GM19328 (cell line): ENCODE data around the gene CNTNAP2.
"Not testable (repeated sequence)": the region's sequence is repeated elsewhere in the genome, so short reads cannot be mapped to it uniquely, and the experiment has no call there.

Experiments
- ATAC-seq: cut with Tn5 transposase; IDR thresholded peaks from one replicate; pipeline ENCODE4 v1.9.1; 2021; ENCODE audit warnings: mild to moderate bottlenecking, moderate library complexity; ENCODE audit not compliant: unreplicated experiment

Gene CNTNAP2

DNA sequence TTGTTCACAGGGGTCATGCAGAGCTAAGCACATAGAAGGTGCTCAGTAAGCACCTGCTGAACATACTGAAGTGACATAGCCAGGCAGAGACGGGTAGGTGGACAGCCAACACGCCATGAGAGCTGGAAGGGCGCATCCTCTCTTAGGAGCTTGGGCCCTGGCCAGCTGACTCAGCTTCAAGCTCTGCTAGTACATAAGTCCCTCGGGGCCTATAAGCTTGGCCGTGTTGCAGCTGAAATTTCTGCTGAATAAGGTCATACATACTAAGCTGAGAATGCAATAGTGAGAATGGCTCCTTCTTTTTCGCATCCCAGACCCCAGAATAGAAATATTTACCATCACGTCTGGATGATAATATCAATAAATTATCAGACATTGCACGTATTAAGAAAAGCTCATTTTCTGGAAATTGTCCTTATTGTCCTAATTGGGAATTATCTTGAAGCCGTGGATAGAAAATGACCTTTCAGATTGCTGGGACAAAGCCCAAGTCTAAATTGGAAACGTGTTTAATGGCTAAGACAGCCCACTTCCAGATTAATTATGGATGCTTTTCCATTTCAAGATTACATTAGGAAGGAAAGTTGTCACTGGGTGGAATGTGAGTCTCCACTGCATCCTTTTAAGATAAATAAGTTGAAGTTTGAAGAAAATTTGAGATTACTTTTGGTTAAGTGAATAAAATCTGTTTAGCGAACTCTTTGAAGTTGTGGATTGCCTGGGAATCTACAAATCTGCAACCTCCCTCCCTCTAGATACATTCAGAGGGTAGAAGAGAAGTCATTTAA is 2186.9 kb downstream of the CNTNAP2 start:
- ATAC-seq: no peak

DNA sequence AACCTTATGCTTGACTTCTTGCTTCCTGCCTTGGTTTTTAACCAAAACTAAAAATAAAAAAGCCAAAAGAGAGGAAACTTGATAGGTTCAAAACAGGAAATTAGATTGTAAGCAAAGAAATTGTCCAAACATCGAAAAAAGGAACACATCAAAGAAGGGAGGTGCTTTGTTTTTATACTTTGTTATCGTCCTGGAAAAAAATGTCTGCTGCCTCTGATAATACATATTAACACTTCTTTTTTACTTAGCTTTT is 2187.4 kb downstream of the CNTNAP2 start:
- no peak for ATAC-seq

DNA sequence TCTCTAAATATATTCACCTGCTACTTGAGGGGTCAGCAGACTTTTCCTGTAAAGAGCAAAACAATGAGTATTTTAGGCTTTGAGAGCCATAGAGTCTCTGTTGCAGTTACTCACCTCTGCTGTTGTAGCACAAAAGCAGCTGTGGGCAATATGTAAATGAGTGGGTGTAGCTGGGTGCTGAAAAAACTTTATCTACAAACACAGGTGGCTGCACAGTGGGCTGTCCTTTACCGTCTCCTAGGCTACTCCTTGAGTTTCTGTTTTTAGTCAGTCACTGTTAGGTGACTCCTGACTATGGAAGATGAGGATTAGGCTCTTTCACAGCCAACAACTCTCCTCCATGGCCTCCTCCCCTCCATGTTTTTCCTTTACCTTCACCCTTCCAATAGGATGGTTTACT is 2187.9 kb downstream of the CNTNAP2 start:
- ATAC-seq: peak; percentile 89

DNA sequence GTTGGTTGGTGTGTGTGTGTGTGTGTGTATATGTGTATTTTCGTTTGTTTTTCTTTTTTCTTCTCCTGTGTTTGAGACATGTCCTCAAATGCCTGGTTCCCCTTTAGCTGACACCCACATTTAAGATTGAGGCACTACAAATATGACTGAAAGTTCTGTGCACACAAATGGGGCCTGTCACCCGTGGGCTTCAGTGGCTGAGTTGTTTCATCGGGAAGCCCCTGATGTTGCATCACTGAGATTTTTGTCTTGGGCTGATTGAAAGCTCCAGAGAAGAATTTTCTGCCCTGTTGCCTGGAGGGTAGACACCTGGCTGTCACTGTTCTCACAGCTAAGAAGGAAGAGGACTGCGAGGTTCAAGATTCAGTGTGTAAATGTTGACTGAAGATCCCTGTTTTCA is 2190.2 kb downstream of the CNTNAP2 start:
- ATAC-seq: peak; percentile 42

DNA sequence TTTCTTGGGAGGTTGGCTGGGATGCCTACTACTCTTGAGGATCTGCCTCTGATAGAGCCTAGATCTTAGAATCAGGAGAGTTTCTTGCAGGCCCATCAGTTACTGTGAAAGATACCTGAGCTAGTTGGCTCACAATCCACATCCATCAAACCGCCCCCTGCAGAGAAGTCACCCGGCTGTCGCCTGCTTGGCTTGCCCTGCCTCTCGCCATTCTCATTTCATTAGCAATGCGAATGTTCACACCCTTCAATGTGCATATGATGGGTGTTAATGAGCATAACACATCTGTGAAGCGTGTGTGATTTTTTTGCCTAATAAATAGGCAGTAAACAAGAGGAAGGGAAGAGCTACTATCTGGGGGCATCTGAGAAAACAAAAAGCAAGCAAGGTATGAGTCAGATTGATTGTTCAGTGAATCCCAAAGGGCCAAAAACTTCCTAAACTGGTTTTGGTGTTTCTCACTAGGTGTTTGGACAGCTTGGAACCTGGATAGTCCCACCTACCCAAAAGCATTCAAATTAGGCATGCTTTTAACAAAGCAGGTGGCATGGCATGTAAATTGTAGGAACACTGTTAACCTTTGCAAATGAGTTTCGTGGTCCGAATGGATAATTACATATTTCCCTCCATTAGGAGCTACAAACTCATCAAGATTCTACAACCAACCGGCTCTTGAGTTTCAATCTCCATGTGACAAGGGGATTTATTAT is 2201.7 kb downstream of the CNTNAP2 start:
- no peak for ATAC-seq

DNA sequence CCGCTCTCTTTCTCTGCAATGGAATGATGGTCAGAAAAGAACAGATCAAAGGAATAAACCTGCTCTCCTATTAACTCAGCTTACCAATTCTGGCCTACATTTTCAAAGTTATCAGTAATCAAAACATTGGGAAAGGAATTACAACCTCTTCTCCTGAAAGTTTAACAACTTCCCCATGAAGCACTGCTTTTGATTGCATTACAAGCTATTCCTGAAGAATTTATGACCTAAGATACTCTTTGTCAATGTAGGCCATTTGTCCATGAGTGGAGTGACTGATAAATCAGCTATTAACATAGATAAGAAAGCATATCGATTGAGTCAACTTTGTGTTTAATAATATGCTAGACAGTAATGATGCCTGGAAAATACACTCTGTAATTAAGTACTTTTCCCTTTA is 2202.2 kb downstream of the CNTNAP2 start:
- no peak for ATAC-seq

DNA sequence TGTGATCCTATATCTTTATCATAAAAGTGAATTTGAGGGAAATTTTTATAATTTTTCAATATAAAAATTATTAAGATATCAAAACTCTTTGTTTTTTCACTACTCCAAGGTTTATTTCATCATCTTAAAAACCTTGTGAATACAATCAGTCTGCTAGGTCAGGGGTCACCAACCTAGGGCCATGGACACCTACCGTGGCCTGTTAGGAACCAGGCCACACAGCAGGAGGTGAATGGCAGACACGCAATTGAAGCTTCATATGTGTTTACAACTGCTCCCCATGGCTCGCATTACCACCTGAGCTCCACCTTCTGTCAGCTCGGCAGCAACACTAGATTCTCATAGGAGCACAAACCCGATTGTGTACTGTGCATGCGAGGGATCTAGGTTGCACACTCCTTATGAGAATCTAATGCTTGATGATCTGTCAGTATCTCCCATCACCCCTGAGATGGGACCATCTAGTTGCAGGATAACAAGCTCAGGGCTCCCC is 2202.8 kb downstream of the CNTNAP2 start:
- ATAC-seq: no peak

DNA sequence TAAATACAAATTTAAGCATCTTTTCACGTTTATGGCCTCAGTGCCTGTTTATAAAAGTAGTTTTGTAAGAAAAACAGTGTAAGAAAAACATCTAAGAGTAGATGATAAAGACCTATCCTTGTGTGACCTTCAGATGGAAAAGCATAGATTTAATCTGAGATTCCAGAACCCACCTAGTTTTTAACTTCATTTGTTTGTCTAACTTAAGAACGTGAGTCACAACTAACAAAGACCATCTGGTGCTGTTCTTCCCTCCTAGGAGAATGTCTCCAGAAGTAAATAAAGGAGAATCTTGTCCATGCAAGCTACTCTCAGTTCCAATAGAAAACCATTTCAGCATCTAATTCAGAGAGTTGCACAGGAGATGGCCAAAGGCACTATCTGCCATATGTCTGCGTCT is 2208.6 kb downstream of the CNTNAP2 start:
- no peak for ATAC-seq

DNA sequence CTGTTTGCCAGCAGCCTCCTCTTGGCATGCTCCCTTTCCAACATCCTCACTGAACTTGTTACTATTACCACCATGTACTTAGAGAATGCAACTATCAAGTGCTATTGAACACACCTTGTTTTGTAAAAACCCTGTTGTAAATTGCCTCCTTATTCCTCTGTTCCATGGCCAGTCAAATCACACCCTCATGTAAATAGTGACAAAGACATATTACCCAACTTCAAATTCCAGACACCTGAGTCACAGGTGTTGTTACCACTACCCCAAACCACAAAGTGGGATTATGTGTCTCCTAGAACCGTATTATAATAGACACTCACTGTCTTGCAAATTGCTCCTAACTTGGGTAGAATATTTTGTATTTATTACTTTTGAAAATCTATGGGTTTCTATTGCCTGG is 2210.8 kb downstream of the CNTNAP2 start:
- no peak for ATAC-seq

DNA sequence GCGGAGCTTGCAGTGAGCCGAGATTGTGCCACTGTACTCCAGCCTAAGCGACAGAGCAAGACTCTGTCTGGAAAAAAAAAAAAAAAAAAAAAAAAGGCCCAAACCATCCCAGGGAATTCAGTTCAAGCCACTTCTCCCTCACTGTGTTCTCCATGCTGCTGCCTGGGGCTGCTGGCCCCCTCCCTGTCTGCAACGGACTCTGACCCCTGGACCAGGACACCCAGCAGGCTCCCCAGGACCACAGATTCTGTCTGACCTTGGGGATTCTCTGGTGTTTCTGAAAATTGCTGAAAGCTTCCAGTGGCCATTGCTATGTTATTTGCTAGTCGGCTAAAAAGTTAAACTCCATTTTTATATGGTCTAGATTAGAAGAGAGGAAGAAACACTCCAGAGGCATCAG is 2212.3 kb downstream of the CNTNAP2 start:
- no peak for ATAC-seq

DNA sequence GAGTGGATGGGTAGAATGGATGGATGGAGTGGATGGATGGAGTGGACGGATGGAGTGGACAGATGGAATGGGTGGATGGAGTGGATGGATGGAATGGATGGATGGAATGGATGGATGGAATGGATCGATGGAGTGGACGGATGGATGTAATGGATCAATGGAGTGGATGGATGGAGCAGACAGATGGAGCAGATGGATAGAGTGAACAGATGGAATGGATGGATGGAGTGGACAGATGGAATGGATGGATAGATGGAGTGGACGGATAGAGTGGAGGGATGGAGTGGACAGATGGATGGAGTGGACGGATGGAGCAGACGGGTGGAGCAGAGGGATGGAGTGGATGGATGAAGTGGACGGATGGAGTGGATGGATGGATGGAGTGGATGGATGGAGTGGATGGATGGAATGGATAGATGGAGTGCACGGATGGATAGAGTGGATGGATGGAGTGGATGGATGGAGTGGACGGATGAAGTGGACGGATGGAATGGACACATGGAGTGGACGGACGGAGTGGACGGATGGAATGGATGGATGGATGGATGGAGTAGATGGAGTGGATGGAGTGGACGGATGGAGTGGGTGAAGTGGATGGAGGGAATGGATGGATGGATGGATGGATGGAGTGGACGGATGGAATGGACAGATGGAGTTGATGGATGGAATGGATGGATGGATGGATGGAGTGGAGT is 2213.7 kb downstream of the CNTNAP2 start:
- no peak for ATAC-seq

DNA sequence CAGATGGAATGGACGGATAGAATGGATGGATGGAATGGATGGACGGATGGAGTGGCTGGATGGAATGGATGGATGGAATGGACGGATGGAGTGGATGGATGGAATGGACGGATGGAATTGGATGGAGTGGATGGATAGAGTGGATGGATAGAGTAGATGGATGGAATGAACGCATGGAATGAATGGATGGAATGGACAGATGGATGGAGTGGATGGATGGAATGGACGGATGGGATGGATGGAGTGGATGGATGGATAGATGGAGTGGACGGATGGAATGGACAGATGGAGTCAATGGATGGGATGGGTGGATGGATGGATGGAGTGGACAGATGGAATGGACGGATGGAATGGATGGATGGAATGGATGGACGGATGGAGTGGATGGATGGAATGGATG is 2214.2 kb downstream of the CNTNAP2 start:
- ATAC-seq: no peak

DNA sequence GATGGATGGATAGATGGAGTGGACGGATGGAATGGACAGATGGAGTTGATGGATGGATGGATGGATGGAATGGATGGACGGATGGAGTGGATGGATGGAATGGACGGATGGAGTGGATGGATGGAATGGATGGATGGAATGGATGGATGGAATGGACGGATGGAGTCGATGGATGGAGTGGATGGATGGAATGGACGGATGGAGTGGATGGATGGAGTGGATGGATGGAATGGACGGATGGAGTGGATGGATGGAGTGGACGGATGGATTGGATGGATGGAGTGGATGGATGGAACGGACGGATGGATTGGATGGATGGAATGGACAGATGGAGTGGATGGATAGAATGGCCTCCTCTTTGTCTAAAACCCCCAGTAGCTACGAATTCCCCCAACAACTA is 2214.9 kb downstream of the CNTNAP2 start:
- not testable (repeated sequence) for ATAC-seq

DNA sequence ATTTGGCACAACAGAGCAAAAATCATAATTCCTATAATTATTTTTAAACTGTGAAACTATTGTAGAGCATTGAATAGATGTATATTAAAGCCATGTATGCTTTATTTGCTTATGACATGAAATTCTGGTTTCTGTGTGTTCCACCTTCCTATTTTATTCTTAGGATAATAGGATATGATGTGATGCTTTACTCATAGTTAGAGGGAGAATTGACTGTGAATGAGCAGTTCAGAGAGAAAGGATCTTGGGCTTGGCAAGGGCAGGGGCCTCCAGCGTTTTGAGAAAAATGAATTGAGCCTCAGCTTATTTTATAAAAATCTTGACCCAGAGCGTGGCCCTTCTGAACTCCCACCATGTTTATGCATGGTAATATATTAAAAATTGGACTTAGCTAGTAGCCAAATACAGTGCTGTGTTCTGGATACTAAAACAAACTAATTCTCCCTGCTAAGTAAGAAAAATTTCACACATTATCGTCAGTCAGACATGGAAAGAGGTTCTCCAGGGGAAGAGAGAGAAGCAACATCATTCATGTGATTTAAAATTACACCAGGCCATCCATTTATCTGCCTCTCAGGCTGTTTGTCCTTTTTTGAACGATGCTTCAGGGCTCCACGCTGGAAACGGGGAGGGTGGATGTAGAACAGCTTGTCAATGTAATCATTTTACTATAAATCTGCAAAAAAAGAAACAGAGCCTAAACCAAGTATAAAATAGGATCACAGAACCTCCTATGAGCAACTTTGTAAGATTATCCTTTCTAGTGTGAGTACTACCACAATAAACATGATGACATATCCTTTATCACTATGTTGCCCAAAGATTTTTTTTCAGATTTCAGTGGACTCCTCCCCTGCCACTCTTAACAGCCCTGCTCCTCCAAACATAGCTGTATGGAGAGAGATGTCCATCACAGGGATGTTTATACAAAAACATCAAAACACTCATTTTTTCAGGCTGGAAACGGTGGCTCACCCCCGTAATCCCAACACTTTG is 2215.9 kb downstream of the CNTNAP2 start:
- no peak for ATAC-seq

DNA sequence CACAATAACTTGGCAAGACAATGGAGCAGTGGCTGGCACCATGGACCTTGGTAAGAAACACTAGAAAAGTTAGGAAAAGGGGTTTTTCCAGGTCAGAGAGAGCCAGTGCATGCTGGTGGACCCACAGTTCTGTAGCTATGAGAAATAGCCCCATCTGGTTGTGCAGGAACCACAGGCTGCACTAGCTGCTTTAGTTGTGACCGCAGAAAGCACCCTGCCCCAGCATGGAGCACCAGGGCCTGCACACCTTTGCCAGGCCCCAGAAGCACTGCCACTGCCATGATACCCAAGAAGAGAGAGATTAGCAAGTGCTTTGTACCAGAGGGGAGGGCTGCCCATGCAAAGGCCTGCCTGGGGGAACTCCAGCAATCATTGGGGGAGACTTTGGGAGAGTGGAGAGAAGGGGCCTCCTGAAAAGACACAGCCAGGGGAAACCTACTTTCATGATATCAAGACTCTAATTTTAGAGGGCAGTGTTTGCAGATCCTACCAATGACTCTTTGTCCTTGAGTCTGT is 2217.9 kb downstream of the CNTNAP2 start:
- no peak for ATAC-seq

DNA sequence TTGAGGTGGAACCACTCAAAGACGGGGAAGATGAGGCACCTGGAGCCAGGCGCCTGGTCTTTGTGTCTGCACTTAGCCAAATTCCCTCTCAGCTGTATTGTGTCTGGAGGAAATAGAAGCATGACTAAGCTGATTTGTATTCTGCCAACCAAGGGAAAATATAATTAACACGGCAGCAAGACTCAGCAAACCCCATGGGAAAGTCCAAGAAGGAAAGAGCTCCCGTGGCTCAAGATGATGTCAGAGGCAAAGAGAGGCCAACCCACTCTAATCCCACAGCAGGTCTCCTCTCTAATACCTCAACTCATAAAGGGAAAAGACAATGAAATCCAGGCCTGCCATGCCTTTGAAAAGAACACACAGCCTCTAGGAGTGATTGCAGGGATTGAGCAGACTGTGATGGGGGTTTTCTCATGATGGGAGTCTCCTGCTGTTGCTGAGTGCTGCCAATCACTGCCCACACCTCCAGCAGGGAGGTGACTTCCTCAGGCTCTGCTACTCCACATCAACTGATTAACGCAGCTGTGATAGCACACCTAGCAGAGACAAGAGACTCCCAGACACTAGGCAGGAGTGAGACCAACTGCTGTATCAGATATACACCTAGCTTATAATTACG is 2218.5 kb downstream of the CNTNAP2 start:
- no peak for ATAC-seq

DNA sequence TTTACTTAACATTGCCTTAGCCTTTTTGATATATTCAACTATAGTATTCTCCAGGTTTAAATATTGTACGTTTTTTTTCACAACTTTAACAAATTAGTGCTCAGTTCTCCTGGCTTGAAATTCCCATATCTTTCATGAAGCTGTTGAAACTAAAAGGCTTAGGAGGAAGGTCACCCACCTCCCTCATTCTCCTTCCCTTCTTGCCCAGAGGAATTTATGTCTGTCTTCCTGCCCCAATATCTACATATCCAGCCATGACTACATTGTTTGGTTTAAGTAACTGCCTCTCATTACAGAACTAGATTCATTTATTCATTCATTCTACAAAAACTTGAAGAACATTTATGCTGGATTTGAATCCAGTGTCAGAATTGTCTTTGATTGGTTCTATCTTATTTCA is 2219.2 kb downstream of the CNTNAP2 start:
- ATAC-seq: no peak

DNA sequence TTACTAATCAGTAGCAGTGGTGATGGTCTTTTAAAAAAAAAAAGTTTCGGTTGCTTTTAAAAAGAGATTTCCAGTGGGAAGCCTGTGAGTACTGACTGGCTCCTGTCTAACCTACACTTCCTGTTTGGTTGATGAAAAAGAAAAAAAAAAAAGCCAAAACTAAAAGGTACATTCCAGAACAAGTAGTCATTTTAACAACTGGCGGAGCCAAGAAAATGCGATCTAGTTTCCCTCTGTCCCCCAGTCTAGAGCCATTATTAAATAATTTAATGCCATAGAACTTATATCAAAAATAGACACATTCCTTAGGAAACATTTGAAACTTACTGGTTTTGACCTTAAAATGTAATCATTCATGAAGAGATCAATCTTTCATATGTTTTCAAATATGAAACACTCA is 2219.8 kb downstream of the CNTNAP2 start:
- ATAC-seq: no peak

DNA sequence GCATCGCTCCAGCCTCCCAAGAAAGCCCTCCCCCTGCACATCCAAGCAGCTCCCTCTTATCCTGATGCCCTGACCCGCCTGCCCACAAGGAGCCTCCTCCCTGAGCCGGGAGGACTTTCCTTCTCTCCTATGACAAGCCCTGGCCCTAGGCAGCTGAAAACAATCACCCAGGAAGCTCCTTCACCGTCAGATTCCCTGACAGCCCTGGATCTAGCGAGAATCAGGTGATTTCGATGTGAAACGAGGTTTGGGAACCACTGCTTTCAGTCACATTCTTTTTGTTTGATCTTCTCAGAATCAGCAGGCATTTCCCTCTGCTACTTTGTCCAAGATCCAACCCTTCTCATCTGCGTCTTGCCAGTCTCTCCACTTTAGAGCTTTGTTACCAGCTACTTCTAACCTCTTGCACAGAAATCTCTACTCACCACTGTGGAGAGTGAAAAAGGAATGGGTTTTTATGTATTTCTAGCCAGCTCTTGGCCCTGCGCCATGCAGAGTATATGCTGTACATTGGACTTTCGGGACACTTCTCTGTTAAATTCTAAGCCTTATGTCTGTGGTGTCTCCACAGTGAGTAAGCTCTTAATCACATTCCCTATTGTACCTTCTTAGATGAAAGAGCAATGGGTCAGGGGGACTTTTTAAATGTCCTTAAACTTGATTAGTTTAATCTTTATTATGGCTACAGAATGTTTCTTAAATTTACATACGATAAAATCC is 2220.8 kb downstream of the CNTNAP2 start:
- ATAC-seq: no peak
